ENCODE data around the gene RELA.

RELA gene

GRCh38 chr11:65634440-65634839 lies 28.3 kb downstream of the RELA start:
- in situ Hi-C loops (cut with HindIII; ENCODE audit: low sequenced_read_pairs), result no loop called here

DNA sequence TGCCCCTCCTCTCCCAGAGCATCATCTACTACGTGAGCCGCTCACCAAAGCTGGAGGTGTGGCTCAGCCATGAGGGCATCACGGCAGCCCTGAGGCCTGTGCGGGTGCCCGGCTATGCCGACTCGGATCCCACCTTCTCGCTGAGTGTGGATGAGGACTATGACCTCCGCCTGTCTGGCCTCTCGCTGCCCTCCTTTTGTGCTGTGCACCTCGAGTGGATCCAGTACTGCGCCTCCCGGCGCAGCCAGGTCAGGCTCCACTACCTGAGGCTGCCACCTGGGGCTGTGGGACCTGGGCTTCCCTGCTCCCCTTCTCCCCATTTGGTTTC lies 28.6 kb downstream of the RELA start:
- in situ Hi-C loops (cut with HindIII; ENCODE audit: low sequenced_read_pairs), result no loop called here

DNA sequence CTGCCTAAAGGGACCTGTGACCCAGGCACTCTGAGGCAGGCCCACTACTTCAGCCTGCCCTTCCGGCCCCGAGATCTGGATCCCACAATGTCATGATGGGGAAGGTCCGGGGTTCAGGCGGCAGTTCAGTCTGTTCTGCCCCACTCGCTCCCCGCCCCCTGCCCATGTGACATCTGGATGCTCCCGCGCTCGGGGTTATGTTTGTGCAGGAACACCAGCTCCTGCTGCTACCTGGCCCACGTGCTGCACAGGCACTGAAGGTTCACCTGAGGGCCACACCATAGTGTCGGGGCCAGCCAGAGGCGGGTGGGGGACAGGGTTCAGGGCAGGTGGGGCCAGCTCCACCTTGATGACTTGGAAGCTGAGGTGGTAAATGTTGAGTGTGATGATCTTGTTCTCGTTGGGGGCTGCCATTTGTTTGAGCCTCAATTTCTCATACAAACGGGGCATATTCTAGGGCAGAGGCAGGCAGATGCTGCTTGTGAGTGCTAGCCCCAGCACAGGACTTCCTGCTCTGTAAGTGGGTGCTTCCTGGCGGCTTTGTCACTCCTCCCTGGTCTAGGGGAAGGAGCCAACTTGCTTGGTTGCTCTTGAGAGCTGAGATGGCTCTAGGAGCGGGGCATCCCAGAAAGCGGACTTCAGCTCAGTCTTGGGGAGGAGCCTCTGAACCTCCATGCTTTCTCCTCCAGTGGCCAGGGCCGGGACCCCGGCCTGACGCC lies 29.2 kb downstream of the RELA start:
- in situ Hi-C loops (cut with HindIII; ENCODE audit: low sequenced_read_pairs), result no loop called here

DNA sequence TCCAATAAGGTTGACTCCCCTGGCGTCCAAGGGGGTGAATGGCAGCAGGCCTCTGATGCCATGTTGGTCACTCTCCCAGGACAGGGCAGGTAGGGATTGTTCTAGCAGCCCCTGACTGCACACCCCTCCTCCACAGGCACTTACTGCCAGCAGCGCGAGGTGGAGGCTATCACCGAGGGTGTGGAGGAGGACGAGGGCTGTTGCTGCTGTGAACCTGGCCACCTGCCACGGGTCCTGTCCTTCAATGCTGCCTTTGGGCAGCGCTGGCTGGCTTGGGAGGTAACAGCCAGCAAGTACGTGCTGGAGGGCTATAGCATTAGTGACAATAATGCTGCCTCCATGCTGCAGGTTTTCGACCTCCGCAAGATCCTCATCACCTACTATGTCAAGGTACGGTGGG lies 32.5 kb downstream of the RELA start:
- in situ Hi-C loops (cut with HindIII; ENCODE audit: low sequenced_read_pairs), result no loop called here

DNA sequence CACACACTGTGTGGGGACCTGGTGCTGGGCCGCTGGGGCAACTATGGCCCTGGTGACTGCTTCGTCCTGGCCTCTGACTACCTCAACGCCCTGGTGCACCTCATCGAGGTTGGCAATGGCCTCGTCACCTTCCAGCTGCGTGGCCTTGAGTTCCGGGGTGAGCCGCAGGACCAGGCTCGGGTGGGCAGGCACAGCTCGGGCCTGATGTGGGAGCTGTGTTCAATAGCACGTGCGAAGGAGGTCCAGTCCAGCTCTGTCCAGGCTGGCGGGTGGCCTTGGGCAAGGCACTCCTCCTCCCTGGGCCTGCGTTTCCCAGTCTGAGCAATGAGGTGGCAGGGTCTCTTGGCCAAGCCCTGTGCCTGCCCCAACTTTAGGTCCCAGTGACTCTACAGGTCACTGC lies 33.1 kb downstream of the RELA start:
- in situ Hi-C loops (cut with HindIII; ENCODE audit: low sequenced_read_pairs), result no loop called here

DNA sequence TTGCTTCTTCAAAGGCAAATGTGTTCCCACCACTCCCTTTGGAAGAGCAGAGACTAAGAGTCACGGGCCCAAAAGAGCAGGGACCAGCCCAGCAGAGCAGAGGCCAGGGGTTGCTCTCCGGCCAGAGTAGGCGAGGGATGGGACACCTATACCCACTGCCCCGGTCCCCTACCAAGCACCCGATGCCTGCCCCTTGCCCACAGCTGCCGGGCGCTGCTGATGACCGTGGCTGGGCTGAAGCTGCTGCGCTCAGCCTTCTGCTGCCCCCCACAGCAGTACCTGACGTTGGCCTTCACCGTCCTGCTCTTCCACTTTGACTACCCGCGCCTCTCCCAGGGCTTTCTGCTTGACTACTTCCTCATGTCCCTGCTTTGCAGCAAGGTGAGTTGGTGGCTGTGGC lies 35.5 kb downstream of the RELA start:
- in situ Hi-C loops (cut with HindIII; ENCODE audit: low sequenced_read_pairs), result no loop called here

- in situ Hi-C loops (cut with HindIII; ENCODE audit: low sequenced_read_pairs), result no loop called here
These were observed 36.9 kb downstream of the RELA start for GRCh38 chr11:65625628-65626342.

GRCh38 chr11:65624931-65625627 lies 37.6 kb downstream of the RELA start:
- in situ Hi-C loops (cut with HindIII; ENCODE audit: low sequenced_read_pairs), result no loop called here

DNA sequence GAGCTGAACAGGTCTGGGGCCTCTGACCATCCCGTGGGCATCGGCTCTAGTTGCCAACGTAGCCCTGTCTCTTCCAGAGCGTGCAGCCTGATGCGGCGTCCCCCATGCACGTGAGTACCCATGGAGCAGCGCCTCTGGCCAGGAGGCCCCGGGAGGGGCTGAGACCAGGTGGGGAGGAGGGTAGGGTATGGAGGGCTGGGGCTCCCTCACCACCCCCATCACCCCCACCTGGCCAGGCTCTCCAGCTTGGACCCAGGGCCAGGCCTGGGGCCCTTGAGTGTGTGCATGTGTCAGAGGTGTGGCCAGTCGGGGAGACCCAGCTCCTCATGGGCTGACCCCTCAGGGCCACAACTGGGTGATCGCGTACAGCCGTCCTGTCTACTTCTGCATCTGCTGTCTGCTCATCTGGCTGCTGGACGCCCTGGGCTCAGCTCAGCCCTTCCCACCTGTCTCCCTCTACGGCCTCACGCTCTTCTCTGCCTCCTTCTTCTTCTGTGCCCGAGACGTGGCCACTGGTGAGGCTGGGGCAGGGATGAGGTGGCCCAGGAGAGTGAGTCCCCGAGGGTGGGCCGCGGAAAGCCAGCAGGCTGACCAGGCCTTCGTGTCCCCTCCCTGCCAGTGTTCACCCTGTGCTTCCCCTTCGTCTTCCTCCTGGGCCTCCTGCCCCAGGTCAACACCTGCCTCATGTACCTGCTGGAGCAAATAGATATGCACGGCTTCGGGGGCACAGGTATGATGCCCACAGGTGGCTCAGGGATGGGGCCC lies 38.7 kb downstream of the RELA start:
- in situ Hi-C loops (cut with HindIII; ENCODE audit: low sequenced_read_pairs), result no loop called here

DNA sequence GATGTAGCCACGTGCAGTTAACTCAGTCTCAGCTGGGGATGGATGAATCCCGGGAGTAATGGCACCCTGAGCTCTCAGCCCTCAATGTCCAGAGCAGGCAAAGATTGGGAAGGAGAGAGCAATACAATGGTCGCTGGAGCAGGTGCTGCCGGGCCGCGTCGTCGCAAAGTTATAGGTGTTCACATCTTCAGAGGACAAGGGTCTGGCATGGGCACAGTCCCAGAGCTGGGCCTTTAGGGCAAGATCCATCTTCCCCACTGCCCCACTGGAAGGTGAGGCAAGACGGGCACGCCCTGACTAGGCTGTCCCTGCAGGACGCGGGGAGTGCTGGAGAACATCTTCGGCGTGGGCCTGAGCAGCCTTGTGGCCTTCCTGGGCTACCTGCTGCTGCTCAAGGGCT lies 39.5 kb downstream of the RELA start:
- in situ Hi-C loops (cut with HindIII; ENCODE audit: low sequenced_read_pairs), result no loop called here

DNA sequence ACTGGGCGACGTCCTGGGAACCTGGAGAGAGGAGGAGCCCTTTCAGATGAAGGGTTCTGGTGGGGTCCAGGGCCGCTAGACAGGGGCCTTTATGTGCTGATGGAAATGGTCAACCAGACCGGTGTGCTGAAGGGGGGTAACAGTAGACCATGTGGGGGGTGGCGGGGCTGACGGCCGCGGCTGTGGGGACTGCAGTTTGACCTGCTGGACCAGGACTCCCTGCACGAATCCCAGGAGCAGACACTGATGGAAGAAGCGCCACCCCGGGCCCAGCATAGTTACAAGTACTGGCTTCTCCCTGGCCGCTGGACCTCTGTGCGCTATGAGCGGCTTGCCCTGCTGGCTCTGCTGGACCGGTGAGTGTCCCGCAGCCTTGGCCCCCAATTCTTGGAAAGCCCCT lies 40.7 kb downstream of the RELA start:
- in situ Hi-C loops (cut with HindIII; ENCODE audit: low sequenced_read_pairs), result no loop called here

- in situ Hi-C loops (cut with HindIII; ENCODE audit: low sequenced_read_pairs), result no loop called here
These were observed 41.3 kb downstream of the RELA start for GRCh38 chr11:65621460-65621859.

GRCh38 chr11:65620666-65621065 lies 42.0 kb downstream of the RELA start:
- in situ Hi-C loops (cut with HindIII; ENCODE audit: low sequenced_read_pairs), result no loop called here

GRCh38 chr11:65619281-65619928 lies 43.3 kb downstream of the RELA start:
- in situ Hi-C loops (cut with HindIII; ENCODE audit: low sequenced_read_pairs), result no loop called here

DNA sequence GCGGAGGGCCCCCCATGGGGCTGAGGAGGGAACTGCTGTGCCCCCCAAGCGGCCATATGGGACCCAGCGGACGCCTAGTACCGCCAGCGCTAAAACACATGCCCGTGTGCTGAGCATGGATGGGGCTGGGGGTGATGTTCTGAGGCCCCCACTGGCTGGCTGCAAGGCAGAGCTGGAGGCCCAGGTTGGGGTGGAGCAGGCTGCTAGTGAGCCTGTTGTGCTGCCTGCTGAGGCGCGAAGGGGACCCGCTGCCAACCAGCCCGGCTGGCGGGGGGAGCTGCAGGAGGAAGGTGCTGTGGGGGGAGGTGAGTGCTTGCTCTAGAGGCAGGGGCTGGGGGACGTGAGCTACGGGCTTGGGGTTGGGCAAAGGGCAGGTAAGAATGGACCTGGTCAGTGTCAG lies 44.0 kb downstream of the RELA start:
- in situ Hi-C loops (cut with HindIII; ENCODE audit: low sequenced_read_pairs), result no loop called here

DNA sequence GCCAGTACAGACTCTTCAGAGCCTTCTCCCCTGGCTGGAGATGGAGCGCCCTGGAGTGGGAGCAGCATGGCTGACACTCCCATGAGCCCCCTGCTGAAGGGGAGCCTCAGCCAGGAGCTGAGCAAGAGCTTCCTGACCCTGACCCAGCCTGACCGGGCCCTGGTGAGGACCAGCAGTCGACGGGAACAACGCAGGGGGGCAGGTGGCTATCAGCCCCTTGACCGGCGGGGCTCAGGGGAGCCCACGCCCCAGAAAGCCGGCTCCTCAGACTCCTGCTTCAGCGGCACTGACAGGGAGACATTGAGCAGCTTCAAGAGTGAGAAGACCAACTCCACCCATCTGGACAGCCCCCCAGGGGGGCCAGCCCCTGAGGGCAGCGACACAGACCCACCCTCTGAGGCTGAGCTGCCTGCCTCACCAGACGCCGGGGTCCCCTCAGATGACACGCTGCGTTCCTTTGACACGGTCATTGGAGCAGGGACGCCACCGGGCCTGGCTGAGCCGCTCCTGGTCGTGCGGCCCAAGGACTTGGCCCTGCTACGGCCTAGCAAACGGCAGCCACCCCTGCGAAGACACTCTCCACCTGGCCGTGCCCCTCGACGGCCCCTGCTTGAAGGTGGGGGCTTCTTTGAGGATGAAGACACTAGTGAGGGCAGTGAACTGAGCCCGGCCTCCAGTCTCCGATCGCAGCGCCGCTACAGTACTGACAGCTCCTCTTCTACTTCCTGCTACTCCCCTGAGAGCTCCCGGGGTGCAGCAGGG lies 44.5 kb downstream of the RELA start:
- in situ Hi-C loops (cut with HindIII; ENCODE audit: low sequenced_read_pairs), result no loop called here

- in situ Hi-C loops (cut with HindIII; ENCODE audit: low sequenced_read_pairs), result no loop called here
These were observed 45.4 kb downstream of the RELA start for GRCh38 chr11:65617136-65617850.

DNA sequence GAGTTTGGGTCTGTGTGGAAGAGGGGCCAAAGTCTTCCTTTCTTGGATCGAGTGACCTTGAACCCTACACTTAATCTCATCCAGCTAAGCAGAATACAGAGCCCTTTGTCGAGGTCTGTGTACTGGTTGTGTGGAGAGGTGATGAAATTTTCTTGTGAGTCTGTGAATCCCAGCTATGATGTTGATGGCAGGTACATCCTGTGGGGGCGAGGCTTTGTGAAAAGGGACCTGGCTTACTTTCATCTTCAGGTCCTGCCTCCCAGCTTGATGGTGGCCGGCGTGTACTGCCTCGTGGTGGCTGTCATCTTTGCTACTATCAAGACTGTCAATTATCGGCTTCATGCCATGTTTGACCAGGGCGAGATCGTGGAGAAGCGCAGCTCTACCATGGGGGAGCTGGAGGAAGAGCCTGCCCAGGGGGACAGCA lies 46.1 kb downstream of the RELA start:
- in situ Hi-C loops (cut with HindIII; ENCODE audit: low sequenced_read_pairs), result no loop called here

GRCh38 chr11:65615950-65616574 lies 46.7 kb downstream of the RELA start:
- in situ Hi-C loops (cut with HindIII; ENCODE audit: low sequenced_read_pairs), result no loop called here
